B cell (primary cell): ENCODE data around the gene C19orf81. TPM values are rescaled to one million over a fixed set of nuclear protein-coding genes. Genes with fewer than 3 reads are reported as not detected.

ENCODE experiments used
- ATAC-seq: fragments of 200-7000 bp; cut with Tn5 transposase; one replicate; pipeline ENCODE4 v1.10.0; 2021; ENCODE audit warnings: low read depth, mild to moderate bottlenecking, moderate number of reproducible peaks, moderate library complexity
- CTCF ChIA-PET: fragments of 350-600 bp; sonication (Branson Sonifier 250); formaldehyde crosslinking; loops from one replicate; lab custom pipeline; 2021; ENCODE audit warnings: antibody characterized with exemption, inconsistent platforms; lab: Charles Lee
- POLR2A ChIA-PET: fragments of 350-600 bp; sonication (Branson Sonifier 250); formaldehyde crosslinking; loops from one replicate; lab custom pipeline; 2021; ENCODE audit warnings: antibody characterized with exemption; lab: Charles Lee
- DNase-seq: peaks from one replicate; pipeline ENCODE4 v3.0.0; 2013
- H2AFZ ChIP-seq: 2 replicates; pipeline ENCODE4 v1.6.1; 2012; ENCODE audit warnings: mild to moderate bottlenecking, low read depth, low read length; ENCODE audit not compliant: insufficient read depth, poor library complexity, severe bottlenecking
- H3K27ac ChIP-seq, 2 donors: 1 replicate in 1 of 2; 2 replicates in 1 of 2; pipeline ENCODE4 v1.5.1; 2012 to 2013; ENCODE audit warnings: low read length in 2 of 2, mild to moderate bottlenecking in 2 of 2, moderate library complexity in 1 of 2
- H3K27me3 ChIP-seq, 4 experiments: fragments of 200-600 bp in 1 of 4; sonication (generic) in 1 of 4; replicated peaks in 1 of 4; 1 replicate in 2 of 4; 2 replicates in 2 of 4; pipeline versions ENCODE4 v1.6.1 to v1.7.0; 2013 to 2016; ENCODE audit warnings: low read length in 3 of 4, mild to moderate bottlenecking in 2 of 4, mixed read lengths in 1 of 4, moderate library complexity in 1 of 4; ENCODE audit not compliant: insufficient read depth in 4 of 4, control insufficient read depth in 3 of 4; ENCODE audit errors: control extremely low read depth in 1 of 4
- H3K36me3 ChIP-seq, 2 experiments: replicated peaks in 1 of 2; 1 replicate in 1 of 2; 2 replicates in 1 of 2; pipeline versions ENCODE4 v1.6.1 to v1.7.1; 2013; ENCODE audit warnings: low read length in 1 of 2; ENCODE audit not compliant: insufficient read depth in 2 of 2, control insufficient read depth in 1 of 2; ENCODE audit errors: control extremely low read depth in 1 of 2, extremely low read depth in 1 of 2
- H3K4me1 ChIP-seq, 2 donors: fragments of 200-600 bp in 1 of 2; sonication (generic) in 1 of 2; 1 replicate in 1 of 2; 2 replicates in 1 of 2; pipeline versions ENCODE4 v1.5.1 to v1.6.1; 2013 to 2017; ENCODE audit warnings: low read length in 2 of 2; ENCODE audit not compliant: control insufficient read depth in 2 of 2, insufficient read depth in 2 of 2
- H3K4me2 ChIP-seq: replicated peaks from 2 replicates; pipeline ENCODE3; 2012; ENCODE audit warnings: mild to moderate bottlenecking, low read depth, low read length; ENCODE audit not compliant: poor library complexity, severe bottlenecking
- H3K4me3 ChIP-seq, 5 experiments: fragments of 200-600 bp in 1 of 5; sonication (generic) in 1 of 5; 1 replicate in 3 of 5; 2 replicates in 2 of 5; pipeline versions ENCODE4 v1.5.1 to v1.7.0; 2011 to 2016; ENCODE audit warnings: low read length in 4 of 5, mild to moderate bottlenecking in 4 of 5, low read depth in 2 of 5, control low read depth in 1 of 5, moderate library complexity in 1 of 5; ENCODE audit not compliant: insufficient read depth in 1 of 5; ENCODE audit errors: control extremely low read depth in 1 of 5, extremely low read depth in 1 of 5
- H3K79me2 ChIP-seq: fragments of 200-600 bp; sonication (generic); one replicate; pipeline ENCODE4 v1.6.0; 2016; ENCODE audit warnings: low read length; ENCODE audit not compliant: control insufficient read depth, insufficient read depth
- H3K9ac ChIP-seq: fragments of 200-600 bp; sonication (generic); 2 replicates; pipeline ENCODE4 v1.6.1; 2017; ENCODE audit warnings: mild to moderate bottlenecking, low read length, moderate library complexity
- H3K9me3 ChIP-seq, 3 donors: one replicate each; pipeline versions ENCODE4 v1.6.1 to v1.7.1; 2013; ENCODE audit warnings: low read length in 2 of 3; ENCODE audit not compliant: control insufficient read depth in 2 of 3, insufficient read depth in 1 of 3; ENCODE audit errors: control extremely low read depth in 1 of 3
- H4K20me1 ChIP-seq: 2 replicates; pipeline ENCODE4 v1.6.0; 2012; ENCODE audit warnings: mild to moderate bottlenecking, low read length; ENCODE audit not compliant: insufficient read depth, control insufficient read depth, poor library complexity, severe bottlenecking
- H3K27ac Mint-ChIP-seq: one replicate; pipeline ENCODE4 v1.8.0; 2021; ENCODE audit warnings: mixed read lengths
- H3K27me3 Mint-ChIP-seq: one replicate; pipeline ENCODE4 v1.8.0; 2021; ENCODE audit warnings: mixed read lengths
- H3K4me1 Mint-ChIP-seq: one replicate; pipeline ENCODE4 v1.8.0; 2021; ENCODE audit warnings: mixed read lengths
- H3K4me3 Mint-ChIP-seq: one replicate; pipeline ENCODE4 v1.8.0; 2021; ENCODE audit warnings: mixed read lengths
- H3K9me3 Mint-ChIP-seq: one replicate; pipeline ENCODE4 v1.8.0; 2022; ENCODE audit warnings: mixed read lengths; ENCODE audit not compliant: insufficient read depth
- CTCF ChIP-seq: fragments of 200-600 bp; IDR thresholded peaks from one replicate; pipeline ENCODE4 v1.8.0; 2022; ENCODE audit warnings: antibody characterized with exemption, mild to moderate bottlenecking
- EZH2 ChIP-seq: IDR thresholded peaks from 2 replicates; pipeline ENCODE4 v1.6.1; 2012; ENCODE audit warnings: borderline replicate concordance, low read depth, mild to moderate bottlenecking, moderate library complexity, low read length; ENCODE audit not compliant: insufficient read depth, poor library complexity, severe bottlenecking
- WGBS: methylation state at CpG from one replicate; pipeline ENCODE4 v1.1.5; 2013; ENCODE audit warnings: missing lambda C conversion rate; ENCODE audit not compliant: insufficient coverage; 5-methylcytosine and 5-hydroxymethylcytosine counted together
- intact Hi-C: fragments of 100-400 bp; cut with micrococcal nuclease; formaldehyde crosslinking; loops from one replicate; pipeline ENCODE4 v1.10.0; 2022
- polyA plus RNA-seq: library from polyadenylated mRNA; depleted of rRNA; stranded (reverse); fragments of >200 nt; gene quantifications from 2 replicates; pipeline ENCODE4 v1.2.3, GENCODE V29; 2012
- total RNA-seq, 2 donors: library from RNA; stranded (reverse); fragments of 120-200 nt in 1 of 2; gene quantifications; 1 replicate in 1 of 2; 2 replicates in 1 of 2; pipeline versions ENCODE4 v1.2.3 to v1.2.4, GENCODE V29; 2013 to 2022

Gene C19orf81
- total and polyA plus RNA-seq, 2 donors (not counting 1 experiment from before 2014, with no cell fraction given) = 0.37 TPM; not detected in 1

- Mint-ChIP-seq H3K27me3 (peaks cover 63% of the 10 kb centered on the region), H3K4me1 (peaks cover 18% of the 10 kb centered on the region), H3K9me3 (peaks cover 24% of the 10 kb centered on the region), H3K27ac (peak overlapping the region; percentile 53), H3K4me3 (peak overlapping the region; percentile 81)
- Histone ChIP-seq H3K4me1 (peaks cover 18 to 21% of the 10 kb centered on the region in 2 donors), H3K9ac (peak overlapping the region; percentile 49), H3K4me2 (peak overlapping the region; percentile 71), H4K20me1 (no peaks in the 10 kb centered on the region), H2AFZ (peak overlapping the region; percentile 54), H3K27me3 (peaks cover 0 to 53% (median 20%) of the 10 kb centered on the region in 4 experiments), H3K27ac (peak overlapping the region in 1 of 2 donors; percentile 38), H3K9me3 (peaks cover 0 to 61% (median 12%) of the 10 kb centered on the region in 3 donors), H3K79me2 (no peaks in the 10 kb centered on the region), H3K36me3 (no peaks in the 10 kb centered on the region), H3K4me3 (peak overlapping the region in 2 of 5 experiments; percentile 25 to 34)
- CTCF ChIA-PET = no interaction called here
- TF ChIP-seq CTCF = no peak
- TF ChIP-seq EZH2 = no peak
- intact Hi-C loops = no loop called here
- ATAC-seq = peak; percentile 79
- peak; percentile 85 for DNase-seq
- 7% methylated on average over 35 of the region's 38 CpGs for WGBS
- POLR2A ChIA-PET = interaction anchor here (0.5 kb wide), 1 partner anchor 356 kb away, joined by 3 read pairs; no protein-coding TSS in a partner anchor
Observed at GRCh38 chr19:50657712-50658440, 8.6 kb downstream of the C19orf81 start.
